DND-41 (cell line): ENCODE data around the gene MICAL2.

Experiments
- ATAC-seq: fragments of 200-7000 bp; cut with Tn5 transposase; 3 replicates; pipeline ENCODE4 v1.9.1; 2021; ENCODE audit warnings: low read depth; ENCODE audit not compliant: insufficient read depth
- DNase-seq: peaks from one replicate; pipeline ENCODE4 v3.0.0-alpha.2; 2020
- H2AFZ ChIP-seq: 2 replicates; pipeline ENCODE4 v1.6.0; 2012; ENCODE audit warnings: low read depth, low read length
- H3K27ac ChIP-seq: 2 replicates; pipeline ENCODE4 v1.5.1; 2012; ENCODE audit warnings: low read length, inconsistent platforms
- H3K27me3 ChIP-seq: fragments of 200-600 bp; sonication (generic); 2 replicates; pipeline ENCODE4 v1.6.0; 2012; ENCODE audit warnings: low read length, mild to moderate bottlenecking, inconsistent platforms; ENCODE audit not compliant: insufficient read depth, poor library complexity
- H3K36me3 ChIP-seq: 2 replicates; pipeline ENCODE4 v1.5.1; 2012; ENCODE audit warnings: low read length, inconsistent platforms; ENCODE audit not compliant: insufficient read depth
- H3K4me1 ChIP-seq: 2 replicates; pipeline ENCODE4 v1.5.1; 2012; ENCODE audit warnings: mild to moderate bottlenecking, low read length; ENCODE audit not compliant: insufficient read depth
- H3K4me2 ChIP-seq: 2 replicates; pipeline ENCODE4 v1.6.0; 2012; ENCODE audit warnings: mild to moderate bottlenecking, moderate library complexity, low read length, inconsistent platforms; ENCODE audit not compliant: insufficient read depth
- H3K4me3 ChIP-seq, 2 experiments: fragments of 200-600 bp in 1 of 2; shearing (Covaris generic) in 1 of 2; 2 replicates each; pipeline ENCODE4 v1.5.1; 2012 to 2016; ENCODE audit warnings: inconsistent platforms in 2 of 2, low read length in 2 of 2, mild to moderate bottlenecking in 2 of 2, low read depth in 1 of 2, moderate library complexity in 1 of 2
- H3K79me2 ChIP-seq: 2 replicates; pipeline ENCODE4 v1.6.0; 2012; ENCODE audit warnings: low read length, inconsistent platforms; ENCODE audit not compliant: insufficient read depth
- H3K9ac ChIP-seq: 2 replicates; pipeline ENCODE4 v1.6.0; 2012; ENCODE audit warnings: low read depth, mild to moderate bottlenecking, inconsistent platforms, low read length, moderate library complexity
- H3K9me3 ChIP-seq: 2 replicates; pipeline ENCODE4 v1.5.1; 2012; ENCODE audit warnings: low read length, moderate library complexity, mild to moderate bottlenecking, inconsistent platforms; ENCODE audit not compliant: insufficient read depth, severe bottlenecking
- H4K20me1 ChIP-seq: 2 replicates; pipeline ENCODE4 v1.6.0; 2012; ENCODE audit warnings: low read length; ENCODE audit not compliant: insufficient read depth
- EZH2 ChIP-seq: IDR thresholded peaks from 3 replicates; pipeline ENCODE4 v1.6.1; 2012; ENCODE audit warnings: borderline replicate concordance, low read depth, mild to moderate bottlenecking, moderate library complexity, low read length, inconsistent platforms; ENCODE audit not compliant: severe bottlenecking
- TF ChIP-seq, protein P1 (sequence below): IDR thresholded peaks from 2 replicates; pipeline ENCODE4 v1.5.1; 2012; ENCODE audit warnings: borderline replicate concordance, low read length, moderate library complexity, mild to moderate bottlenecking; ENCODE audit not compliant: poor library complexity, severe bottlenecking; ENCODE audit errors: extremely low read depth

The MICAL2 gene

DNA sequence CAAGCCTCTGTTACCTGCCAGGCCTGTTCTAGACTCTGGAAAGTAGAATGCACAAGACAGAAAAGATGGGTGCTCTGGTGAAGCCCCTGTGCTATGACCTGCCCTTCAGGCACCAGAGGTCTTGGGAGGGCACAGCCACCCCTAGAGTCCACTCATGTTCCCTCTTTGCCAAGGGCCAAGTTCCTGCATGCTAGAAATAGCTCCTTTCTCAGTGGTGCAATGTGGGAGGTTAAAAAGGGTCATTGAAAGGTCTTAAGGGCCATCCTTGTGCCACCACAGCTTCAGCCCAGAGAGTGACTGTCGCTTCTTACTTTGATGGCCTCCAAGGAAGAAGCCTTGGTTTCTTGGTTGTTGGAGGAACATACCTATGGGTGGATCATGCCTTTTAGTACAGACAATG, 182.4 kb downstream of the MICAL2 start:
- no peak overlapping the region for H3K27ac ChIP-seq
- ATAC-seq (no peak), DNase-seq (no peak)
- no peaks in the 10 kb centered on the region for H3K36me3 ChIP-seq
- TF ChIP-seq EZH2, result no peak
- TF ChIP-seq, protein P1, sequence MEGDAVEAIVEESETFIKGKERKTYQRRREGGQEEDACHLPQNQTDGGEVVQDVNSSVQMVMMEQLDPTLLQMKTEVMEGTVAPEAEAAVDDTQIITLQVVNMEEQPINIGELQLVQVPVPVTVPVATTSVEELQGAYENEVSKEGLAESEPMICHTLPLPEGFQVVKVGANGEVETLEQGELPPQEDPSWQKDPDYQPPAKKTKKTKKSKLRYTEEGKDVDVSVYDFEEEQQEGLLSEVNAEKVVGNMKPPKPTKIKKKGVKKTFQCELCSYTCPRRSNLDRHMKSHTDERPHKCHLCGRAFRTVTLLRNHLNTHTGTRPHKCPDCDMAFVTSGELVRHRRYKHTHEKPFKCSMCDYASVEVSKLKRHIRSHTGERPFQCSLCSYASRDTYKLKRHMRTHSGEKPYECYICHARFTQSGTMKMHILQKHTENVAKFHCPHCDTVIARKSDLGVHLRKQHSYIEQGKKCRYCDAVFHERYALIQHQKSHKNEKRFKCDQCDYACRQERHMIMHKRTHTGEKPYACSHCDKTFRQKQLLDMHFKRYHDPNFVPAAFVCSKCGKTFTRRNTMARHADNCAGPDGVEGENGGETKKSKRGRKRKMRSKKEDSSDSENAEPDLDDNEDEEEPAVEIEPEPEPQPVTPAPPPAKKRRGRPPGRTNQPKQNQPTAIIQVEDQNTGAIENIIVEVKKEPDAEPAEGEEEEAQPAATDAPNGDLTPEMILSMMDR, result no peak
- no peak overlapping the region for H3K9ac ChIP-seq
- H3K4me1 ChIP-seq, result peaks cover 14% of the 10 kb centered on the region
- peaks cover 5% of the 10 kb centered on the region for H3K27me3 ChIP-seq
- no peaks in the 10 kb centered on the region for H3K79me2 ChIP-seq
- no peak overlapping the region for H2AFZ ChIP-seq
- no peak overlapping the region for H3K4me3 ChIP-seq
- no peaks in the 10 kb centered on the region for H4K20me1 ChIP-seq
- no peak overlapping the region for H3K4me2 ChIP-seq
- no peaks in the 10 kb centered on the region for H3K9me3 ChIP-seq

DNA sequence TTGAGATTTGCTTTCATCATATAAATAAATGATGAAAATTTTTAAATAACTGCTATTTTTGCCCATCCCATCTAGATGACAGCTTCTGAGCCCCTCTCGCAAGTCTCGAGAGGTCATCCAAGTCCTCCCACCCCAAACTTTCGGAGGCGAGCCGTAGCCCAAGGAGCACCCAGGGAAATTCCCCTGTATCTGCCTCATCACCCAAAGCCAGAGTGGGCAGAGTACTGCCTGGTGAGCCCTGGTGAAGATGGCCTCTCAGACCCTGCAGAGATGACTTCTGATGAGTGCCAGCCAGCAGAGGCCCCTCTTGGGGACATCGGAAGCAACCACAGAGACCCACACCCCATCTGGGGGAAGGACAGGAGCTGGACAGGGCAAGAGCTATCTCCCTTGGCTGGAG, 183.1 kb downstream of the MICAL2 start:
- ATAC-seq (no peak), DNase-seq (no peak)
- no peaks in the 10 kb centered on the region for H4K20me1 ChIP-seq
- H3K4me2 ChIP-seq, result no peak overlapping the region
- H3K36me3 ChIP-seq, result no peaks in the 10 kb centered on the region
- H3K9me3 ChIP-seq, result peaks cover 3% of the 10 kb centered on the region
- peaks cover 5% of the 10 kb centered on the region for H3K27me3 ChIP-seq
- H3K4me1 ChIP-seq, result peaks cover 14% of the 10 kb centered on the region
- no peak overlapping the region for H2AFZ ChIP-seq
- no peak overlapping the region for H3K27ac ChIP-seq
- H3K4me3 ChIP-seq, result no peak overlapping the region
- TF ChIP-seq EZH2, result no peak
- TF ChIP-seq, protein P1, result no peak
- H3K9ac ChIP-seq, result no peak overlapping the region
- no peaks in the 10 kb centered on the region for H3K79me2 ChIP-seq

DNA sequence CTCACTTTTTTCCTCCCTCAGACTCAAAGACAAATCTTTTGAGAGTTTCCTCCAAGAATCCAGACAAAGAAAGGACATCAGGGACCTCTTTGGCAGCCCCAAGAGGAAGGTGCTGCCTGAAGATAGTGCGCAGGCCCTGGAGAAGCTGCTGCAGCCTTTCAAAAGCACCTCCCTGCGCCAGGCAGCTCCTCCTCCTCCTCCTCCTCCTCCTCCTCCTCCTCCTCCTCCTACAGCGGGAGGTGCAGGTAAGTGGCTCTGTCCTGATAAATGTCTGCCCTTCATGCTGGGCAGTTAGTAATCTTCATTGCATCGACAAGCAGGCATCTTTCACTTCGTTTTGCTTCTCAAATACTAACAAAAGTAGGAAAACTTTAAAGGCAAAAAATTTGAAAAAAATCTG, 184.2 kb downstream of the MICAL2 start:
- Histone ChIP-seq H3K36me3 (no peaks in the 10 kb centered on the region), H3K79me2 (no peaks in the 10 kb centered on the region), H3K27ac (no peak overlapping the region), H4K20me1 (no peaks in the 10 kb centered on the region), H3K9me3 (peaks cover 9% of the 10 kb centered on the region), H3K4me1 (peaks cover 14% of the 10 kb centered on the region), H3K9ac (no peak overlapping the region), H3K4me3 (no peak overlapping the region), H3K4me2 (no peak overlapping the region), H2AFZ (no peak overlapping the region), H3K27me3 (peaks cover 5% of the 10 kb centered on the region)
- DNase-seq (no peak), ATAC-seq (no peak)
- TF ChIP-seq EZH2, result no peak
- TF ChIP-seq, protein P1, result no peak

DNA sequence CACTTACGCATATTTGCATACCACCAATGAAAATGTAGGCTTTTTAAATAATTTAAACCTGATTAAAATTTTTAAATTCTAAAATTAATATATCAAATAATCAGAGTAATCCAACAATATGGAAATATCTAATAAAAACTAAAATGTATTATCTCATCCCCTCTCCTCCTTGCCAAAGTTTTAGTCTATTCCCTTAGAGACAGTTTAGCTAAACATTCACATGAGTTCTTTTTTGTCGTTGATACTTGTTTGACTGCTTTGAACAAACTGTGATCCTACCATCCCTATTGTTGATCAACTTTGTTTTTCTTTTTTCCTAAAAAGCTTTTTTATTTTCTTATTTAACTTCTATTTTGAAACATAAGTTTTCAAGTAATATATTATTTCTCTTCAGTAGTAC, 185.6 kb downstream of the MICAL2 start:
- Histone ChIP-seq H3K9me3 (peaks cover 9% of the 10 kb centered on the region), H3K4me3 (no peak overlapping the region), H3K36me3 (no peaks in the 10 kb centered on the region), H2AFZ (no peak overlapping the region), H3K4me1 (peaks cover under 1% of the 10 kb centered on the region), H3K27ac (no peak overlapping the region), H3K27me3 (peaks cover 5% of the 10 kb centered on the region), H4K20me1 (no peaks in the 10 kb centered on the region), H3K79me2 (no peaks in the 10 kb centered on the region), H3K4me2 (no peak overlapping the region), H3K9ac (no peak overlapping the region)
- TF ChIP-seq EZH2, result no peak
- TF ChIP-seq, protein P1, result no peak
- DNase-seq (no peak), ATAC-seq (no peak)
